K562 (cell line): ENCODE measurements around the gene ARL5C. TPM values are rescaled to one million over a fixed set of nuclear protein-coding genes. Genes with fewer than 3 reads are reported as not detected.

Experiments used
- ATAC-seq: fragments of 200-7000 bp; cut with Tn5 transposase; 3 replicates; pipeline ENCODE4 v1.9.1; 2020; ENCODE audit warnings: moderate library complexity
- BruUV-seq: library from RNA; stranded (reverse); fragments of 400-500 nt; replicated peaks from 2 replicates; lab custom pipeline; 2021; lab: Mats Ljungman, UMichigan
- CTCF ChIA-PET: fragments of 300-600 bp; formaldehyde crosslinking; extraction: SDS; loops from one replicate; lab custom pipeline; 2021; ENCODE audit warnings: low intra/inter-chr PET ratio; lab: Yijun Ruan, JAX
- POLR2A ChIA-PET: fragments of 300-600, 350-650 bp; sonication (Branson Sonifier 250); formaldehyde crosslinking; extraction: SDS; loops from one replicate; lab custom pipeline; 2021; ENCODE audit warnings: antibody characterized with exemption, inconsistent platforms; lab: Yijun Ruan, JAX
- DNase-seq, 4 experiments: peaks; one replicate each; pipeline versions ENCODE4 v3.0.0 to v3.0.0-alpha.2; 2011 to 2018; ENCODE audit warnings: low spot score in 3 of 4, mixed read lengths in 3 of 4; ENCODE audit errors: extremely low read depth in 1 of 4
- FAIRE-seq: peaks from 2 replicates; lab custom pipeline; 2011; peaks lifted over from hg19 to GRCh38; lab: Jason Lieb, UNC
- H2AFZ ChIP-seq: 2 replicates; pipeline ENCODE4 v1.6.0; 2011; ENCODE audit warnings: low read depth, low read length, control low read depth, inconsistent platforms
- H3K27ac ChIP-seq: fragments of 200-600 bp; 3 replicates; pipeline ENCODE4 v1.8.0; 2011; ENCODE audit warnings: low read depth, mild to moderate bottlenecking, control low read depth, inconsistent platforms, low read length, moderate library complexity, mixed read lengths; ENCODE audit errors: extremely low read depth
- H3K27me3 ChIP-seq, 2 experiments: fragments of 300-600 bp in 1 of 2; 2 replicates in 1 of 2; 3 replicates in 1 of 2; pipeline versions ENCODE4 v1.6.0 to v1.8.0; 2011; ENCODE audit warnings: inconsistent platforms in 2 of 2, low read length in 2 of 2, mild to moderate bottlenecking in 1 of 2, mixed read lengths in 1 of 2, moderate library complexity in 1 of 2; ENCODE audit not compliant: control insufficient read depth in 2 of 2, insufficient read depth in 2 of 2
- H3K36me3 ChIP-seq: fragments of 300-600 bp; 3 replicates; pipeline ENCODE4 v1.8.0; 2011; ENCODE audit warnings: mild to moderate bottlenecking, low read length, inconsistent platforms; ENCODE audit not compliant: control insufficient read depth, insufficient read depth
- H3K4me1 ChIP-seq, 2 experiments: fragments of 200-600 bp in 1 of 2; replicated peaks in 1 of 2; 2 replicates in 1 of 2; 3 replicates in 1 of 2; pipeline versions ENCODE4 v1.5.1 to v1.8.0; 2011; ENCODE audit warnings: inconsistent platforms in 2 of 2, low read length in 2 of 2, mild to moderate bottlenecking in 1 of 2, mixed read lengths in 1 of 2, moderate library complexity in 1 of 2; ENCODE audit not compliant: control insufficient read depth in 2 of 2, insufficient read depth in 2 of 2
- H3K4me2 ChIP-seq: 2 replicates; pipeline ENCODE4 v1.6.1; 2011; ENCODE audit warnings: low read length, control low read depth, inconsistent platforms, mixed read lengths; ENCODE audit not compliant: insufficient read depth
- H3K4me3 ChIP-seq: fragments of 200-600 bp; sonication (generic), shearing (Covaris generic); 2 replicates; pipeline ENCODE4 v1.5.1; 2016; ENCODE audit warnings: control low read depth, inconsistent platforms
- H3K79me2 ChIP-seq: fragments of 200-600 bp; 3 replicates; pipeline ENCODE4 v1.8.0; 2011; ENCODE audit warnings: low read length, inconsistent platforms; ENCODE audit not compliant: control insufficient read depth, insufficient read depth
- H3K9ac ChIP-seq, 2 experiments: 2 replicates each; pipeline versions ENCODE4 v1.6.0 to v1.6.1; 2011; ENCODE audit warnings: low read depth in 2 of 2, low read length in 2 of 2, control low read depth in 1 of 2, inconsistent platforms in 1 of 2, mild to moderate bottlenecking in 1 of 2, mixed read lengths in 1 of 2; ENCODE audit not compliant: insufficient read depth in 1 of 2
- H3K9me1 ChIP-seq: one replicate; pipeline ENCODE4 v1.6.0; 2011; ENCODE audit warnings: inconsistent platforms, mild to moderate bottlenecking, low read length, moderate library complexity; ENCODE audit not compliant: control insufficient read depth, insufficient read depth
- H3K9me3 ChIP-seq: replicated peaks from 2 replicates; pipeline ENCODE4 v1.5.1; 2011; ENCODE audit warnings: low read depth, low read length, inconsistent platforms; ENCODE audit not compliant: control insufficient read depth, insufficient read depth
- H4K20me1 ChIP-seq: replicated peaks from 2 replicates; pipeline ENCODE4 v1.6.1; 2011; ENCODE audit warnings: low read length, inconsistent platforms, mixed read lengths; ENCODE audit not compliant: control insufficient read depth, insufficient read depth
- CBFB ChIP-seq: sonication (generic); formaldehyde crosslinking; IDR thresholded peaks from 2 replicates; pipeline ENCODE4 v1.4.0; 2020; ENCODE audit warnings: mild to moderate bottlenecking, missing genetic modification reagents
- CHD2 ChIP-seq: IDR thresholded peaks from 2 replicates; pipeline ENCODE4 v1.6.1; 2011; ENCODE audit warnings: low read depth, low read length
- ELK3 ChIP-seq: fragments of 450-650 bp; formaldehyde crosslinking; IDR thresholded peaks from 2 replicates; pipeline ENCODE4 v1.4.0; 2020; ENCODE audit warnings: mild to moderate bottlenecking
- FOSL1 ChIP-seq: fragments of 200-800 bp; sonication (Bioruptor generic); conservative IDR thresholded peaks from 2 replicates; pipeline ENCODE4 v1.6.1; 2016; ENCODE audit warnings: missing genetic modification characterization, missing compliant biosample characterization
- GABPA ChIP-seq: fragments of 200-800 bp; sonication (Bioruptor generic); conservative IDR thresholded peaks from 2 replicates; pipeline ENCODE4 v1.6.1; 2016; ENCODE audit warnings: low read depth, missing genetic modification characterization, missing compliant biosample characterization
- LARP7 ChIP-seq: fragments of 450-650 bp; IDR thresholded peaks from 2 replicates; pipeline ENCODE4 v1.6.1; 2016
- MTA2 ChIP-seq: fragments of 450-650 bp; IDR thresholded peaks from 2 replicates; pipeline ENCODE4 v1.6.1; 2016; ENCODE audit warnings: low read depth
- NFYB ChIP-seq: IDR thresholded peaks from 2 replicates; pipeline ENCODE4 v1.6.1; 2011; ENCODE audit warnings: mild to moderate bottlenecking, moderate library complexity; ENCODE audit not compliant: insufficient read length; ENCODE audit errors: extremely low read depth
- POLR2G ChIP-seq: fragments of 200-400 bp; formaldehyde crosslinking; IDR thresholded peaks from 2 replicates; pipeline ENCODE4 v1.6.1; 2017; ENCODE audit warnings: low read depth, mild to moderate bottlenecking, antibody characterized with exemption, low read length, moderate library complexity
- PTBP1 ChIP-seq: fragments of 200-400 bp; formaldehyde crosslinking; IDR thresholded peaks from 2 replicates; pipeline ENCODE4 v1.6.1; 2017; ENCODE audit warnings: low read depth, low read length
- RBFOX2 ChIP-seq: fragments of 200-400 bp; formaldehyde crosslinking; IDR thresholded peaks from 2 replicates; pipeline ENCODE4 v1.6.1; 2017; ENCODE audit warnings: low read depth, mild to moderate bottlenecking, low read length, moderate library complexity
- RFX1 ChIP-seq: fragments of 450-650 bp; IDR thresholded peaks from 2 replicates; pipeline ENCODE4 v1.6.1; 2016; ENCODE audit warnings: mild to moderate bottlenecking, moderate library complexity
- SMAD3 ChIP-seq: fragments of 450-650 bp; formaldehyde crosslinking; conservative IDR thresholded peaks from 2 replicates; pipeline ENCODE4 v1.4.0; 2020; ENCODE audit warnings: mild to moderate bottlenecking
- ZNF121 ChIP-seq: sonication (generic); formaldehyde crosslinking; conservative IDR thresholded peaks from 2 replicates; pipeline ENCODE4 v1.8.0; 2022; ENCODE audit warnings: missing genetic modification reagents
- ZNF384 ChIP-seq: IDR thresholded peaks from 2 replicates; pipeline ENCODE4 v1.6.1; 2012; ENCODE audit warnings: low read depth, low read length, improper control_type of control experiment
- ZNF609 ChIP-seq: sonication (generic); formaldehyde crosslinking; IDR thresholded peaks from 2 replicates; pipeline ENCODE4 v1.8.1; 2023; ENCODE audit warnings: missing genetic modification reagents, mild to moderate bottlenecking, borderline replicate concordance
- ZNF655 ChIP-seq: fragments of 250-450 bp; sonication (Bioruptor Pico); IDR thresholded peaks from 2 replicates; pipeline ENCODE4 v1.5.0; 2021
- ZNF766 ChIP-seq: fragments of 200-800 bp; sonication (Bioruptor generic); conservative IDR thresholded peaks from 2 replicates; pipeline ENCODE4 v1.6.1; 2016; ENCODE audit warnings: missing genetic modification characterization, missing compliant biosample characterization
- whole genome bisulfite sequencing: fragments of 100-300 bp; shearing (Covaris generic); methylation state at CpG from one replicate; pipeline ENCODE4 v1.1.6; 2016; ENCODE audit warnings: low coverage, mixed read lengths; ENCODE audit not compliant: insufficient coverage; ENCODE audit errors: missing lambda C conversion rate; 5-methylcytosine and 5-hydroxymethylcytosine counted together
- in situ Hi-C: fragments of 300-500 bp; cut with MboI; formaldehyde crosslinking; loops from 4 replicates; pipeline ENCODE4 v1.15.0; 2018; ENCODE audit warnings: inconsistent platforms, mixed read lengths
- intact Hi-C: fragments of 100-400 bp; cut with micrococcal nuclease; formaldehyde crosslinking; loops from 2 replicates; pipeline ENCODE4 v1.14.2; 2022
- polyA plus RNA-seq, 8 experiments: library from polyadenylated mRNA; depleted of rRNA in 4 of 8; stranded (reverse) in 5 of 8; unstranded in 3 of 8; fragments of >200 nt; fragmentation: Nextera tagmentation in 2 of 8; fragmentation: Illumina TruSeq in 1 of 8; extraction: Ambion mirVana in 2 of 8; extraction: Trizol in 1 of 8; gene quantifications; 2 replicates each; pipeline versions ENCODE4 v1.2.1 to v1.2.3, GENCODE V29; 2011 to 2014; ENCODE audit warnings: inconsistent platforms in 1 of 8, missing spikeins in 1 of 8
- total RNA-seq, 7 experiments: library from RNA; depleted of rRNA in 6 of 7; stranded (reverse); fragments of >200 nt in 6 of 7; fragmentation: Illumina TruSeq in 2 of 7; extraction: Trizol in 2 of 7; gene quantifications; 2 replicates each; pipeline versions ENCODE4 v1.2.1 to v1.2.3, GENCODE V29; 2011 to 2021; ENCODE audit warnings: low replicate concordance in 1 of 7

ARL5C gene
- total and polyA plus RNA-seq, 9 of the 15 experiments (the other 6 are each of a cell fraction or from before 2014, with no cell fraction given): not detected

- Histone ChIP-seq H3K9me1 (peaks cover 5% of the 10 kb centered on the region), H3K27me3 (no peaks in the 10 kb centered on the region), H3K9me3 (no peaks in the 10 kb centered on the region), H3K27ac (no peak overlapping the region), H3K4me1 (peaks cover 7 to 33% of the 10 kb centered on the region in 2 experiments), H3K79me2 (no peaks in the 10 kb centered on the region), H3K9ac (no peak overlapping the region), H4K20me1 (peaks cover 6% of the 10 kb centered on the region), H2AFZ (no peak overlapping the region), H3K4me3 (no peak overlapping the region), H3K36me3 (peaks cover 12% of the 10 kb centered on the region; the same call in 2 of the 3 replicates), H3K4me2 (no peak overlapping the region)
- DNase-seq (peak; percentile 20 to 46 (median 42)), FAIRE-seq (no peak), ATAC-seq (peak; percentile 50)
- POLR2A ChIA-PET: interaction anchor here (0.7 to 1.1 kb wide), 2 partner anchors 9 to 11 kb away, joined by 3 to 4 read pairs; partner anchors contain the start of gene ARL5C
- intact Hi-C loops (no loop called here), in situ Hi-C loops (no loop called here)
- no TSS peak for BruUV-seq
- CTCF ChIA-PET: no interaction called here
- WGBS: 91% methylated on average over 9 of the region's 12 CpGs
- TF ChIP-seq ZNF384: no peak
- TF ChIP-seq CBFB (CRISPR knock-in tag): no peak
- TF ChIP-seq RBFOX2: 0 out of 2 replicates have a peak, but pooled peaks have one; percentile 18
- TF ChIP-seq MTA2: no peak
- TF ChIP-seq ZNF121 (CRISPR knock-in tag): no peak
- no peak for TF ChIP-seq SMAD3
- no peak for TF ChIP-seq FOSL1
- TF ChIP-seq ZNF655 (CRISPR knock-in tag): no peak
- TF ChIP-seq POLR2G: peak; percentile 26; the same call in 1 of the 2 replicates
- TF ChIP-seq CHD2: no peak
- no peak for TF ChIP-seq ZNF766 (CRISPR knock-in tag)
- no peak for TF ChIP-seq GABPA (tag)
- TF ChIP-seq RFX1: peak; percentile 16; the same call in 1 of the 2 replicates
- TF ChIP-seq ELK3: no peak
- no peak for TF ChIP-seq ZNF609 (CRISPR knock-in tag)
- TF ChIP-seq LARP7: no peak
- TF ChIP-seq NFYB: peak; percentile 14
- no peak for TF ChIP-seq PTBP1
These were observed 11.3 kb upstream of the ARL5C start for GRCh38 chr17:39177256-39177655.
